ENCODE measurements around the gene SRRM4.

The SRRM4 gene

DNA sequence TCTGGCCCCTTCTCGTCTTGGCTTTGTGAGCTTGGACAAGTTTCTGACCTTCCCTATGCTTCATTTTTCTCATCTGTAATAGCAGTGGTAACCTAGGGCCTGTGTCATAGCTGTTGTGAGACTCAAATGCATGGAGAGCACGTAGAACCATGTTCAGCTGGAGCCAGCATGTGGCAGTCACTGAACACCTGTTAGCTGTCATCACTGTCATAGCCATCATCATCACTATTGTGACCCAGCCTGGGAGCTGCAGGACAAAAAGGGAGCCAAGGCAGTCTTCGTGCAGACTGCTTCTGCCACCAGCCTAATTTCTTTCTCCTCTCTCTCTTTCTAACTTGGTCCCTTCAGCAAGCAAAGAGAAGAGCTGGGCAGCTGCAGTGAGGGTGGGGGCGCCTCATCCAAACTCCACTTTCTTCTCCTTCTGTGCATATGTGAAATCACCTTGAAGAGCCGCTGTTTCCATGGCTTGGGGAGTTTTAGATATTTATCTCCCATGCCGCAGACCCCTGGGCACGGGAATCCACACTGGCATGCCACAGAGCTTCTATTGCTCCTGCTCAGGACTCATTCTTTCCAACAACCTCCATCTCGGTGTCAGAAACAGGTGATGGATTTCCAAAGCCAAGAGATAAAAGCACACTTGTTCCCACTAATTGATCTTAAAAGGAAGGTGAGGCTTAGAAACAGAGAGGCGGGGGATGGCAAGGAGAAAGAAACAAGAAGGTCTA lies 87.0 kb downstream of the SRRM4 start:
- ATAC-seq (ENCODE audit: low read depth) (no peak), DNase-seq (ENCODE audit: low spot score in 2 of 2) (no peak)
- H3K4me3 Mint-ChIP-seq, result no peak overlapping the region
- no peaks in the 10 kb centered on the region for H3K4me1 Mint-ChIP-seq
- no peaks in the 10 kb centered on the region for H3K36me3 Mint-ChIP-seq
- H3K27me3 Mint-ChIP-seq, result peaks cover 2% of the 10 kb centered on the region
- H3K9me3 Mint-ChIP-seq, result no peaks in the 10 kb centered on the region
- no peak overlapping the region for H3K27ac Mint-ChIP-seq

DNA sequence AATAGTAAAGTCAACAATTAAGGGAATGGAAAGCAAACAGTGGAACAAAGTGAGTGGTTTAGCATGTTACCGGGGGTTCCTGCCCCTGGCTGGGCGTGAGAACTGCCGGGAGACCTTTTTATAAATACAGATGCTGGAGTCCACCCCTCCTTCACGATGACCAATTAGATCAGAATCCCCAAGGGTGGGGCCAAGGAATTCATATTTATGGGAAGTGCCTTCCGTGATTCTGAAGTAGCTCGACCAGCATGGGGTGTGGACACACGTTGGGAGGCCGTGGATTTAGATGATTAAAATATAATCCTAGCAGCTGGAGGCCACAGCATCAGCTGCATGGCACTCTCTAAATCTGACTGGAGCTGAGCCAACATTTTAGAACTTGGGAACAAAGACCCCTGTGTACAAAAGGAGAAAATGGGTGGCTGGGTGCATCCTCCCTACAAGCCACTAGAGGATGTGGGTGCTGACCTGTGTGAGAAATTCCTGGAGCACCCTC lies 87.9 kb downstream of the SRRM4 start:
- Mint-ChIP-seq H3K36me3 (no peaks in the 10 kb centered on the region), H3K4me1 (no peaks in the 10 kb centered on the region), H3K27ac (no peak overlapping the region), H3K4me3 (no peak overlapping the region), H3K9me3 (no peaks in the 10 kb centered on the region), H3K27me3 (peaks cover 2% of the 10 kb centered on the region)
- ATAC-seq (ENCODE audit: low read depth) (no peak), DNase-seq (ENCODE audit: low spot score in 2 of 2) (no peak)

DNA sequence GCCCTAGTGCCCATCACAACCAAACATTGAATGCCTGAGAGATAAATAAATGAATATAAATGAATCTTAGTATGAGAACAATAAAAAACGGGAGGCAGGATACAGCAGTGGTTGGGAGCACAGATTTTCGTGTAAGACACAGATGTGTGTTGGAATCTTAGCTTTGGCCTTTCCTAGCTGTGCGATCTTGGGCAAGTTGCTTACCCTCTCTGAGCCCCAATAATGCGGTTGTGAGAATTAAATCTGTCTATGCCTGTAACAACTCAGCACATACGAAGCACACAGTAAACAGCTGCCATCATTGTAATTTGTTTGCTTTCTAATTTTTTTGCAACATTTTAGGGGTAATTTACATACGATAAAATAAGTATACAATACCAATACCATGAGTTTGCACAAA lies 89.8 kb downstream of the SRRM4 start:
- Mint-ChIP-seq H3K4me1 (no peaks in the 10 kb centered on the region), H3K36me3 (no peaks in the 10 kb centered on the region), H3K27me3 (peaks cover 2% of the 10 kb centered on the region), H3K27ac (no peak overlapping the region), H3K4me3 (no peak overlapping the region), H3K9me3 (no peaks in the 10 kb centered on the region)
- DNase-seq (ENCODE audit: low spot score in 2 of 2) (no peak), ATAC-seq (ENCODE audit: low read depth) (no peak)

DNA sequence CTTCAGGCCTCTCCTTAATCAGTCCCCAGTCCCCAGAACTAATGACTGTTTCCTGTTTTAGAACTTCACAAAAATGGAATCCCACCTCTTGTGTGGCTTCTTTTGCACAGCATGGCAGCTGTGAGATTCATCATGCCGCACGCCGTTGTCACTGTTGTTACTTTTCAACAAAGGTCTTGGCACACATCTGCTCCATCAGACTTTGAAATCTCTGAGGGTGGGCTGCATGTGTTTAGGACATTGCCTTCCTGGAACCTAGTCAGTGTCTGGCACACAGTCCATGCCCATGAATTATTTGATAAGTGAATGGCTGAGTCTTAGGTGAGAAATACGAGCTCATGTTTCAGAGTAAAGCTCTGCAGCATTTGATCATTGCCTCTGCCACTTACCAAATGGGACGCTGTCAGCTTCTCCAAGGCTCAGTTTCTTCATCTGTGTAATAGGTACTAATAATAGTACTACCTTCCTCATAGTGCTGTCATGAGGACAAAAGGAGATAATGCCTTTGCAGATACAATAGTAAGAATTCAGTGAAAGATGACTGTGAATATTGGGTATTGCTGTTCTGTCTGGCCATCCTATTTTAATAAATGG lies 90.4 kb downstream of the SRRM4 start:
- no peaks in the 10 kb centered on the region for H3K36me3 Mint-ChIP-seq

DNA sequence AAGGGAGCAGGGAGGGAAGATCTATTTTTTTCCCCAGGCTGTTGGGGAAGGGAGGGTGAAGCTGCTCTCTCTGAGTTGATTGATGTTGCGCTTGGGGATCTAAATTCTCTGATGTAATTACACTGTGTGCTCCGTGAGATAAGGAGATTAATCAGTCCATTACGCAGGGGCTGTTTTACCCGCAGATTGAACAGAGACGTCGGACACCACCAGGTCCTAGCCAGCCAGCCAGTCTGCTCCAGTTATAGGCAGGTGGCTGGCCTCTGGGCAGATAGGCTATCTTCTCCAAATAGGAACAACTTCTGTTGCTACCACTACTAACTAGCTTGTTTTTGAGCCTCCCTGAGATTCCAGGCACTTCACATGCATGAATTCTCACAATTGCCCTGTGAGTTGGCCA lies 91.1 kb downstream of the SRRM4 start:
- Mint-ChIP-seq H3K36me3 (no peaks in the 10 kb centered on the region), H3K27ac (no peak overlapping the region), H3K9me3 (no peaks in the 10 kb centered on the region), H3K4me3 (no peak overlapping the region), H3K4me1 (no peaks in the 10 kb centered on the region), H3K27me3 (peaks cover 2% of the 10 kb centered on the region)
- ATAC-seq (ENCODE audit: low read depth), result no peak
- no peak for DNase-seq (ENCODE audit: low spot score in 2 of 2)

More for the DNA sequence above, 90.4 kb downstream of the SRRM4 start:
- H3K27ac Mint-ChIP-seq, result no peak overlapping the region
- no peak for ATAC-seq (ENCODE audit: low read depth)
- peaks cover 2% of the 10 kb centered on the region for H3K27me3 Mint-ChIP-seq
- H3K9me3 Mint-ChIP-seq, result no peaks in the 10 kb centered on the region
- no peak for DNase-seq (ENCODE audit: low spot score in 2 of 2)
- no peaks in the 10 kb centered on the region for H3K4me1 Mint-ChIP-seq
- H3K4me3 Mint-ChIP-seq, result no peak overlapping the region

DNA sequence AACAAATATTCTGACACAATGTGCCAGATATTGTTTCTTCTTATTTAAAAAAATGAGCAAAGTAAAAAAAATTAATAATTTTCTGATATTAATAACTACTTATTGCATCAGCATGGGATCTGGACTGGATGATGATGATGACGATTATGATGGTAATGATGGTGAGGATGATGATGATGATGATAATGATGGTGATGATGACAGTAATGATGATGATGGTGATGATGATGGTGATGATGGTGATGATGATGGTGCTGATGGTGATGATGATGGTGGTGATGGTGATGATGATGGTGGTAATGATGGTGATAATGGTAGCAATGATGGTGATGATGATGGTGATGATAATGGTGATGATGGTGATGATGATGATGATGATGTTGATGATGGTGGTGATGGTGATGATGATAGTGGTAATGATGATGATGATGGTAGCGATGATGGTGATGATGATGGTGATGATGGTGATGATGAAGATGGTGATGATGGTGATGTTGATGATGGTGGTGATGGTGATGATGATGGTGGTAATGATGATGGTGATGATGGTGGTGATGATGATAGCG lies 94.0 kb downstream of the SRRM4 start:
- Mint-ChIP-seq H3K36me3 (no peaks in the 10 kb centered on the region), H3K27me3 (no peaks in the 10 kb centered on the region), H3K4me1 (no peaks in the 10 kb centered on the region), H3K27ac (no peak overlapping the region), H3K4me3 (no peak overlapping the region), H3K9me3 (no peaks in the 10 kb centered on the region)
- no peak for DNase-seq (ENCODE audit: low spot score in 2 of 2)
- ATAC-seq (ENCODE audit: low read depth), result no peak

DNA sequence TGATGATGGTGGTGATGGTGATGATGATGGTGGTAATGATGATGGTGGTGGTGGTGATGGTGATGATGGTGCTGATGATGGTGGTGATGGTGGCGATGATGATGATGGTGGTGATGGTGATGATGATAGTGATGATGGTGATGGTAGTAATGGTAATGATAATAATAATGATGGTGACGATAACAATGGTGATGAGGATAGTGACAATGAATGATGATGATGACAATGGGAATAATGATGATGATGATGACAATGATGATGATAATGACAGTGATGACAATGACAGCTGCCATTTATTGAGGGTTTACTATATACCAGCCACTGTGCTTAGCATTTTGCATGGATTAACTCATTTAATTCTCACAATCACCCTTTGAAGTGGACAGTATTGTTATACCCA lies 94.6 kb downstream of the SRRM4 start:
- no peaks in the 10 kb centered on the region for H3K36me3 Mint-ChIP-seq
- no peak overlapping the region for H3K27ac Mint-ChIP-seq
- no peaks in the 10 kb centered on the region for H3K9me3 Mint-ChIP-seq
- no peaks in the 10 kb centered on the region for H3K4me1 Mint-ChIP-seq
- no peak for ATAC-seq (ENCODE audit: low read depth)
- no peak for DNase-seq (ENCODE audit: low spot score in 2 of 2)
- H3K4me3 Mint-ChIP-seq, result no peak overlapping the region
- no peaks in the 10 kb centered on the region for H3K27me3 Mint-ChIP-seq

DNA sequence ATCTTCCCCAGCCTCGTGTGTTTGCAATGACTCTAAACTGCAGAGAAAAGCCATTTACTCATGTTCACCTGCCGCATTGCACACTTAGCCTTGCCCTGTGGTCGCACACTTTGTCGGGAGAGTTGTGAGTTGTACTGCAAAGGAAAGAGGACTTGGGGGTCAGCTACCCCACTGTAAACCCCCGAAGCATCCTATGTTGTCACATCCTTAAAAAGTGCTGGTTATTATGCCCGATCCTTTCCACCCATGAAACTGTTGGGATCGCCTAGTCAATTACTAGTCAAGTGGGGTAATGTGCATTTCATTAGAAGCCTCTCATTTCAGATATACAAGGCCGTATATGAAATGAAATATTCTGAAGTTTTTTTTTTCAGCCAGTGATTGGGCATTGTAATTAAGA lies 98.2 kb downstream of the SRRM4 start:
- no peak for DNase-seq (ENCODE audit: low spot score in 2 of 2)
- Mint-ChIP-seq H3K4me1 (no peaks in the 10 kb centered on the region), H3K27me3 (peaks cover 5% of the 10 kb centered on the region), H3K27ac (no peak overlapping the region), H3K9me3 (no peaks in the 10 kb centered on the region), H3K36me3 (no peaks in the 10 kb centered on the region), H3K4me3 (no peak overlapping the region)
- ATAC-seq (ENCODE audit: low read depth), result no peak

DNA sequence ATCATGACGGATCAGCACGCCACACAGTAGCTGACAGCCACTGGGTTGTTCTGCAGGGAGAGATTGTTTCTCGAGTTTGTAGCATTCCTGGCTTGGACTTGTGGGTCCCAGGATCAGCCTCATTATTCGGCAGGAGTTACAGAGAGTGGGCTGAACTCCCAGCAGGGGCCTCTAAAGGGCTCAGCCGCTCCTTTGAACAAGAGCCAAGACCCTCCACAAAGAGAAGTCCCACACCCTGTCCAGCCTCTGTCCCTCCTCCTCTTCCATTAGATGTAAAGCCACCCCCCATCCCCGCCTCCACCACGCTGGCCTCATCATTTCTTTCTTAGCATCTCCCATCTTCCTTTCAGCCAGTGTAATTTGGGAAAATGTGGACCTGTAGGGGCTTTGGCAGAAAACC lies 100.7 kb downstream of the SRRM4 start:
- H3K4me1 Mint-ChIP-seq, result no peaks in the 10 kb centered on the region
- ATAC-seq (ENCODE audit: low read depth), result no peak
- no peak overlapping the region for H3K4me3 Mint-ChIP-seq
- no peak for DNase-seq (ENCODE audit: low spot score in 2 of 2)
- H3K27me3 Mint-ChIP-seq, result peaks cover 5% of the 10 kb centered on the region
- H3K27ac Mint-ChIP-seq, result no peak overlapping the region
- H3K36me3 Mint-ChIP-seq, result no peaks in the 10 kb centered on the region
- H3K9me3 Mint-ChIP-seq, result no peaks in the 10 kb centered on the region

DNA sequence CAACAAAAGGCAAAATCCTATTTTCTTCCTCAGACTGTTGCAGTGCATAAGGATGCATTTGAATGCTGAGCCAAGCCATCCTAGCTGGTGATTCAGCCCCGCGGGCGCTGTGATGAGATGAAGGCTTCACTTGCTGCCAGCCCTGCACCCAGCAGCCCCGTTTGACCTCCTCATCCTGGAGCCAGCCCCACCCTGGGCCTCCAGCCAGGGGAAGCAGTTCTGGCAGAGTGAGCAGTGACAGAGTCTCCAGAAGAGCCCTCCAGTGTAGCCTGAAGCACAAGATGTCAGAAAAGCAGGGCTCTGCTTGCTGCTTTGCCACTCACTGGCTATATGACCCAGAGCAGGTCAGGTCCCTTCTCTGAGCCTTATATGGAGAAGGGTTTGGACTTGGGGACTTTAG lies 101.2 kb downstream of the SRRM4 start:
- ATAC-seq (ENCODE audit: low read depth) (no peak), DNase-seq (ENCODE audit: low spot score in 2 of 2) (no peak)
- no peaks in the 10 kb centered on the region for H3K36me3 Mint-ChIP-seq
- no peak overlapping the region for H3K27ac Mint-ChIP-seq
- no peak overlapping the region for H3K4me3 Mint-ChIP-seq
- peaks cover 5% of the 10 kb centered on the region for H3K27me3 Mint-ChIP-seq
- H3K9me3 Mint-ChIP-seq, result no peaks in the 10 kb centered on the region
- H3K4me1 Mint-ChIP-seq, result no peaks in the 10 kb centered on the region

DNA sequence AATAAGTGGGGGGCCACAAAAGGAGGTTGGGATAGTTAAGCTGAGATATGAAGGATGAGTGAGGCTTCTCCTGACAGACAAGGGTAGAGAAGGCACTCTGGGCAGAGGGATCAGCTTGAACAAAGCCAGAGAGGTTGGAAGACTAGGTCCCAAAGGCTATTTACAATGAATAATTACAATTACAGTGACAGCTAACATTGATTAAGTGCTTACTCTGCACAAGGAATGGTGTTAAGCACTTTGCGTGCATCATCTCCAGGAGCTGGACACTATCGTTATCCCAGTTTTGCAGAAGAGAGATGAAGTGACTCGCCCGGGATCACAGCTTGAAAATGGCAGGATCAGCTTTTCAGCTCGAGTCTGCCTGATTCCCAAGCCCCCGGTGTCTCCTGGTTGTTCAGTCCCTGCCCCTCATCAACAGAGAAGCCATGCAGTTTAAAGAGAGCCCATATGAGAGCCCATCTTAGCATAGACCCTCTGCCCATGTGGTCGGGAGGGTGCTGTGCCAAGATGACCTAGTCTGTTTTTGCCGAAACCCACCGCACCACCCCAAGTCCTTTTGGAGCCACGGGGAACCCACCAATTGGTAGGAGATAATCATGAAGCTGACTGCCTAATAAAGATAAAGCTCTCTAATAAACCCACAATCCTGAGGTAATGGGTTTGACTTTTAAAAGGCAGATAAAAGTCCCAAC lies 107.5 kb downstream of the SRRM4 start:
- Mint-ChIP-seq H3K36me3 (no peaks in the 10 kb centered on the region), H3K4me3 (no peak overlapping the region), H3K4me1 (no peaks in the 10 kb centered on the region), H3K27ac (no peak overlapping the region), H3K9me3 (peaks cover 4% of the 10 kb centered on the region), H3K27me3 (peaks cover 8% of the 10 kb centered on the region)
- ATAC-seq (ENCODE audit: low read depth) (no peak), DNase-seq (ENCODE audit: low spot score in 2 of 2) (no peak)

DNA sequence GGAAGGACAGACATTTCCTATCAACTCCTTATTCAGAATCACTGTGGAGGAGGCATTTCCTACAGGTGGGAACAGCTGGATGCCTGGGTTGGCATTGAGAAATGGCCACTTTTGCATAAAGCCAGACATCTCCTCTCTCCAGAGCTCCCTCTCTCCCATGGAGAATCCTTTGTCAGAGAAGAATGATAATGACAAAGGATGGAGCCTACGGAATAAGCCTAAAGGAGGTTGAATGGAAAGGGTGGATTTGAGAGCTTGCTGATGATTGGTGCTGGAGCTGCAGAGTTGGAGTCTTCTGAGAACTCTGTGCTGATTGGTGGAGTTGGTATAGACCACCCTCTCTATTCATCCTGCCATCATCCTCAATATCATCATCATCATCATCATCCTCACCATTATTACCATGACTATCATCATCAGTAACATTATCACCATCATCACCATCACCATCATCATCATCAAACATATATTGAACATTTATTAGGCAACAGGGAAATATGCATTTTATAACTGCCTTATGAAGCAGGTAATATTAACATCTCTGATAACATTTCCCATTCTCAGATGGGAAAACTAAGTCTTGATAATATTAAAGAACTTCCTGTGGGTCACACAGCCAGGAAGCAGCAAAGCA lies 108.2 kb downstream of the SRRM4 start:
- DNase-seq (ENCODE audit: low spot score in 2 of 2), result no peak
- Mint-ChIP-seq H3K36me3 (no peaks in the 10 kb centered on the region), H3K9me3 (peaks cover 4% of the 10 kb centered on the region), H3K4me3 (no peak overlapping the region), H3K27ac (no peak overlapping the region), H3K27me3 (peaks cover 6% of the 10 kb centered on the region), H3K4me1 (no peaks in the 10 kb centered on the region)
- ATAC-seq (ENCODE audit: low read depth), result no peak

DNA sequence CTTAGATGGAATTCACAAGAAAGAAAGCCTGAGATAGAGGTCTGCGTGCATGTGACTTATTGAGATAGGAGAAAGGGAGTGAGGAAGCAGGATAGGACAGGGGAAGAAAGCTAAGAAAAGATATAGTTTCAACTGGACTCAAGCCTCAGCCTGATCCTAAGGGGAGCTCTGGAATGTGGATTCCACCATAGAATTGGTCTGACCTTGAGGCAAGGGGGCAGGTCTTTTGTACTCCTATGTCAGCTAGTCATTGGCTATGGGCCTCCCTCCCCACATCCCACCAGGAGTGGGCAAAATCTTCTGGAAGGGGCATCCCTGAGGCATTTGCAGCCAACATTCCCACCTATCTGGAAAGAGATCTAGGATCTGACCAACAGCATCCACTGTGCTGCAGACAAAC lies 108.9 kb downstream of the SRRM4 start:
- Mint-ChIP-seq H3K9me3 (peaks cover 4% of the 10 kb centered on the region), H3K27ac (no peak overlapping the region), H3K36me3 (no peaks in the 10 kb centered on the region), H3K27me3 (peaks cover 6% of the 10 kb centered on the region), H3K4me3 (no peak overlapping the region), H3K4me1 (no peaks in the 10 kb centered on the region)
- DNase-seq (ENCODE audit: low spot score in 2 of 2), result no peak
- no peak for ATAC-seq (ENCODE audit: low read depth)

DNA sequence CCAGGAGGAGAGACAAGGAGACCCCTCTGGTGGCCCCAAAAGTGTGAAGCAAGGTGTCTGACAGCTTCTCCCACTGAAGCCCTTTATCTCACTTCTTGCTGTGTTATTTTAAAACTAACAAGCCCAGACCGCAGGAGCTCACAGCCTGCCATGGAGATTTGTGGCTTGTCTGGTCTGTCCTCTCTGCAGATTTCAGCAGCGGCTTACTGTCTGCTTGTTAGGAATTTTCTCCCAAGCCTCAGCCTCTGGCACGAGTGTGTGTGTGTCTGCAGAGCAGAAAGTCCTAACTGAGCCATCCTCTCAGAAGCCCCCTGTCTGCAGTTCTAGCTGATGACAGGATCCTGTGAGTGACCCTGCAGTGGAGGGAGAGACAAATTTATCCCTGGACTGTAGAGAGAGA lies 109.5 kb downstream of the SRRM4 start:
- no peaks in the 10 kb centered on the region for H3K4me1 Mint-ChIP-seq
- H3K27ac Mint-ChIP-seq, result no peak overlapping the region
- H3K27me3 Mint-ChIP-seq, result peaks cover 6% of the 10 kb centered on the region
- ATAC-seq (ENCODE audit: low read depth), result no peak
- DNase-seq (ENCODE audit: low spot score in 2 of 2), result no peak
- H3K9me3 Mint-ChIP-seq, result peaks cover 4% of the 10 kb centered on the region
- H3K4me3 Mint-ChIP-seq, result no peak overlapping the region
- no peaks in the 10 kb centered on the region for H3K36me3 Mint-ChIP-seq

Data from memory B cell (primary cell).